H1 (cell line): ENCODE results near the gene ARHGEF26. TPM values are rescaled to one million over a fixed set of nuclear protein-coding genes. Genes with fewer than 3 reads are reported as not detected.

Source experiments
- CTCF ChIA-PET: fragments of 300-600 bp; sonication (Branson Sonifier 250); formaldehyde crosslinking; loops from one replicate; lab custom pipeline; 2021; ENCODE audit not compliant: partially characterized antibody; lab: Charles Lee
- POLR2A ChIA-PET: fragments of 300-600 bp; sonication (Branson Sonifier 250); formaldehyde crosslinking; loops from one replicate; lab custom pipeline; 2021; ENCODE audit warnings: inconsistent platforms; ENCODE audit not compliant: partially characterized antibody; lab: Charles Lee
- DNase-seq, 2 experiments: peaks; one replicate each; pipeline versions ENCODE4 v3.0.0 to v3.0.0-alpha.2; 2010 to 2022; ENCODE audit warnings: low spot score in 2 of 2, low read depth in 1 of 2, mixed read lengths in 1 of 2
- FAIRE-seq: peaks from 2 replicates; lab custom pipeline; 2011; peaks lifted over from hg19 to GRCh38; lab: Jason Lieb, UNC
- H2AFZ ChIP-seq: 2 replicates; pipeline ENCODE4 v1.8.1; 2012; ENCODE audit warnings: low read length, inconsistent platforms
- H2AK5ac ChIP-seq: 2 replicates; pipeline ENCODE4 v1.6.1; 2013; ENCODE audit warnings: low read depth, low read length
- H2BK120ac ChIP-seq: replicated peaks from 2 replicates; pipeline ENCODE3; 2013; ENCODE audit warnings: low read depth, low read length, inconsistent platforms
- H2BK12ac ChIP-seq: 2 replicates; pipeline ENCODE4 v1.6.1; 2013; ENCODE audit warnings: low read depth, low read length
- H2BK15ac ChIP-seq: 2 replicates; pipeline ENCODE4 v1.6.1; 2013; ENCODE audit warnings: low read length
- H2BK20ac ChIP-seq: 2 replicates; pipeline ENCODE4 v1.6.1; 2013; ENCODE audit warnings: low read length
- H2BK5ac ChIP-seq: 2 replicates; pipeline ENCODE4 v1.6.1; 2013; ENCODE audit warnings: low read depth, low read length
- H3K14ac ChIP-seq: 2 replicates; pipeline ENCODE4 v1.6.1; 2013; ENCODE audit warnings: inconsistent platforms; ENCODE audit not compliant: insufficient read length
- H3K18ac ChIP-seq: 2 replicates; pipeline ENCODE4 v1.6.1; 2013; ENCODE audit warnings: low read length; ENCODE audit errors: extremely low read depth
- H3K23ac ChIP-seq: 2 replicates; pipeline ENCODE4 v1.6.1; 2013; ENCODE audit warnings: inconsistent platforms; ENCODE audit not compliant: insufficient read length
- H3K23me2 ChIP-seq: 2 replicates; pipeline ENCODE4 v1.6.1; 2013; ENCODE audit warnings: low read depth, low read length
- H3K27ac ChIP-seq: 2 replicates; pipeline ENCODE4 v1.6.1; 2011; ENCODE audit warnings: low read depth, low read length, inconsistent platforms
- H3K27me3 ChIP-seq, 4 experiments: replicated peaks in 1 of 4; 1 replicate in 1 of 4; 2 replicates in 3 of 4; pipeline versions ENCODE4 v1.6.1 to v1.8.1; 2011 to 2013; ENCODE audit warnings: low read length in 3 of 4, mild to moderate bottlenecking in 3 of 4, inconsistent platforms in 2 of 4, mixed read lengths in 2 of 4, moderate library complexity in 1 of 4; ENCODE audit not compliant: control insufficient read depth in 3 of 4, insufficient read depth in 3 of 4; ENCODE audit errors: extremely low read depth in 1 of 4
- H3K36me3 ChIP-seq, 4 experiments: 2 replicates each; pipeline versions ENCODE4 v1.6.1 to v1.8.1; 2011 to 2013; ENCODE audit warnings: mild to moderate bottlenecking in 4 of 4, low read length in 3 of 4, moderate library complexity in 2 of 4, control low read depth in 1 of 4, inconsistent platforms in 1 of 4; ENCODE audit not compliant: insufficient read depth in 4 of 4, control insufficient read depth in 2 of 4
- H3K4ac ChIP-seq: replicated peaks from 2 replicates; pipeline ENCODE3; 2013; ENCODE audit warnings: low read length, low read depth, mixed read lengths, inconsistent platforms; ENCODE audit not compliant: insufficient read length
- H3K4me1 ChIP-seq, 4 experiments: replicated peaks in 1 of 4; 1 replicate in 1 of 4; 2 replicates in 3 of 4; pipeline versions ENCODE4 v1.6.1 to v1.8.1; 2011 to 2013; ENCODE audit warnings: low read length in 3 of 4, inconsistent platforms in 2 of 4, mixed read lengths in 1 of 4; ENCODE audit not compliant: insufficient read depth in 4 of 4, control insufficient read depth in 3 of 4
- H3K4me2 ChIP-seq, 2 experiments: 2 replicates each; pipeline versions ENCODE4 v1.6.1 to v1.8.1; 2011 to 2013; ENCODE audit warnings: low read depth in 2 of 2, low read length in 2 of 2, control low read depth in 1 of 2, inconsistent platforms in 1 of 2, mild to moderate bottlenecking in 1 of 2; ENCODE audit not compliant: insufficient read depth in 1 of 2
- H3K4me3 ChIP-seq, 4 experiments: fragments of 200-600, 300-600 bp in 1 of 4; sonication (generic), shearing (Covaris generic), sonication (Bioruptor Twin) in 1 of 4; 2 replicates each; pipeline versions ENCODE4 v1.5.1 to v1.8.1; 2011 to 2016; ENCODE audit warnings: low read length in 4 of 4, low read depth in 3 of 4, control low read depth in 2 of 4, inconsistent platforms in 2 of 4, mild to moderate bottlenecking in 2 of 4, mixed read lengths in 1 of 4, moderate library complexity in 1 of 4; ENCODE audit not compliant: insufficient read depth in 2 of 4; ENCODE audit errors: extremely low read depth in 1 of 4
- H3K56ac ChIP-seq: replicated peaks from 2 replicates; pipeline ENCODE3; 2013; ENCODE audit warnings: low read depth, mild to moderate bottlenecking, mixed read lengths, low read length, inconsistent platforms; ENCODE audit not compliant: insufficient read length
- H3K79me1 ChIP-seq: 2 replicates; pipeline ENCODE4 v1.6.1; 2013; ENCODE audit warnings: low read depth, low read length, control low read depth
- H3K79me2 ChIP-seq, 2 experiments: 2 replicates each; pipeline versions ENCODE4 v1.6.1 to v1.8.1; 2012 to 2013; ENCODE audit warnings: low read length in 2 of 2, mild to moderate bottlenecking in 2 of 2, inconsistent platforms in 1 of 2; ENCODE audit not compliant: insufficient read depth in 2 of 2, control insufficient read depth in 1 of 2
- H3K9ac ChIP-seq, 4 experiments: replicated peaks in 1 of 4; 1 replicate in 1 of 4; 2 replicates in 3 of 4; pipeline versions ENCODE4 v1.6.1 to v1.8.1; 2011 to 2013; ENCODE audit warnings: low read depth in 3 of 4, low read length in 3 of 4, control low read depth in 2 of 4, mild to moderate bottlenecking in 2 of 4, moderate library complexity in 2 of 4, inconsistent platforms in 1 of 4; ENCODE audit errors: extremely low read depth in 1 of 4
- H3K9me3 ChIP-seq, 2 experiments: 2 replicates each; pipeline versions ENCODE4 v1.6.1 to v1.8.1; 2012 to 2013; ENCODE audit warnings: mild to moderate bottlenecking in 2 of 2, moderate library complexity in 2 of 2, control low read depth in 1 of 2, inconsistent platforms in 1 of 2, low read depth in 1 of 2, low read length in 1 of 2, mixed read lengths in 1 of 2; ENCODE audit not compliant: insufficient read depth in 2 of 2
- H4K20me1 ChIP-seq, 2 experiments: replicated peaks in 1 of 2; 2 replicates each; pipeline versions ENCODE3 to v1.8.1; 2011 to 2013; ENCODE audit warnings: inconsistent platforms in 2 of 2, low read length in 2 of 2, mild to moderate bottlenecking in 1 of 2; ENCODE audit not compliant: insufficient read depth in 2 of 2, control insufficient read depth in 1 of 2
- H4K5ac ChIP-seq: 2 replicates; pipeline ENCODE4 v1.6.1; 2013; ENCODE audit warnings: low read length, low read depth, mixed read lengths, inconsistent platforms; ENCODE audit not compliant: insufficient read length
- H4K8ac ChIP-seq: 2 replicates; pipeline ENCODE4 v1.8.0; 2013; ENCODE audit warnings: mild to moderate bottlenecking, moderate library complexity, low read length, inconsistent platforms; ENCODE audit not compliant: insufficient read depth; ENCODE audit errors: extremely low read depth
- H4K91ac ChIP-seq: replicated peaks from 2 replicates; pipeline ENCODE3; 2013; ENCODE audit warnings: low read length, mixed read lengths, inconsistent platforms; ENCODE audit not compliant: insufficient read length
- ATF3 ChIP-seq: IDR thresholded peaks from 2 replicates; pipeline ENCODE4 v1.6.1; 2011; ENCODE audit warnings: low read depth, mild to moderate bottlenecking, low read length; ENCODE audit not compliant: insufficient read depth
- CBX5 ChIP-seq: fragments of 300-800, 300-1000 bp; sonication (generic); IDR thresholded peaks from 2 replicates; pipeline ENCODE4 v1.7.1; 2016; ENCODE audit warnings: antibody characterized with exemption, low read length, low read depth
- CTBP2 ChIP-seq: IDR thresholded peaks from 2 replicates; pipeline ENCODE4 v1.7.0; 2011; ENCODE audit warnings: borderline replicate concordance, mild to moderate bottlenecking, moderate library complexity, mixed read lengths, low read length; ENCODE audit not compliant: insufficient read depth, insufficient read length
- EZH2 ChIP-seq: fragments of 200-600 bp; sonication (generic); IDR thresholded peaks from 2 replicates; pipeline ENCODE4 v1.7.1; 2012; ENCODE audit warnings: low read depth, mild to moderate bottlenecking, moderate library complexity, low read length, inconsistent platforms; ENCODE audit not compliant: severe bottlenecking
- FOSL1 ChIP-seq: IDR thresholded peaks from 2 replicates; pipeline ENCODE4 v1.6.1; 2011; ENCODE audit warnings: mild to moderate bottlenecking, low read depth, low read length, moderate library complexity; ENCODE audit not compliant: insufficient read depth
- GABPA ChIP-seq: IDR thresholded peaks from 2 replicates; pipeline ENCODE4 v1.6.1; 2011; ENCODE audit warnings: mild to moderate bottlenecking, low read length, moderate library complexity, borderline replicate concordance; ENCODE audit not compliant: insufficient read depth
- HDAC6 ChIP-seq: IDR thresholded peaks from one replicate; pipeline ENCODE4 v1.7.1; 2012; ENCODE audit warnings: low read depth, mild to moderate bottlenecking, inconsistent platforms, low read length, moderate library complexity
- MAFK ChIP-seq: IDR thresholded peaks from 2 replicates; pipeline ENCODE4 v1.6.1; 2012; ENCODE audit warnings: low read depth, mild to moderate bottlenecking, improper control_type of control experiment, low read length
- PHF8 ChIP-seq: fragments of 200-600 bp; sonication (generic); conservative IDR thresholded peaks from 2 replicates; pipeline ENCODE4 v1.7.1; 2012; ENCODE audit warnings: low read depth, mild to moderate bottlenecking, inconsistent platforms, low read length, moderate library complexity
- POLR2AphosphoS5 ChIP-seq: IDR thresholded peaks from 2 replicates; pipeline ENCODE4 v1.6.1; 2011; ENCODE audit warnings: low read depth, low read length
- RBBP5 ChIP-seq: IDR thresholded peaks from 2 replicates; pipeline ENCODE4 v1.7.1; 2012; ENCODE audit warnings: low read depth, mild to moderate bottlenecking, inconsistent platforms, low read length, moderate library complexity, borderline replicate concordance
- RXRA ChIP-seq: IDR thresholded peaks from 2 replicates; pipeline ENCODE4 v1.6.1; 2011; ENCODE audit warnings: low read depth, mild to moderate bottlenecking, low read length, moderate library complexity; ENCODE audit not compliant: insufficient read depth
- SIRT6 ChIP-seq: IDR thresholded peaks from one replicate; pipeline ENCODE4 v1.7.1; 2012; ENCODE audit warnings: low read length, inconsistent platforms
- TCF12 ChIP-seq: IDR thresholded peaks from 2 replicates; pipeline ENCODE4 v1.6.1; 2011; ENCODE audit warnings: low read depth, mild to moderate bottlenecking, low read length
- WGBS, 2 experiments: shearing (Covaris generic) in 1 of 2; methylation state at CpG; one replicate each; pipeline versions ENCODE4 v1.1.6 to v1.1.7; 2013 to 2015; ENCODE audit warnings: low lambda C conversion rate in 2 of 2, mixed read lengths in 2 of 2, inconsistent platforms in 1 of 2, low coverage in 1 of 2, missing lambda C conversion rate in 1 of 2; ENCODE audit not compliant: insufficient replicate concordance in 2 of 2, insufficient coverage in 1 of 2, insufficient read length in 1 of 2; ENCODE audit errors: extremely low coverage in 1 of 2, missing lambda C conversion rate in 1 of 2; 5-methylcytosine and 5-hydroxymethylcytosine counted together
- polyA plus RNA-seq, 7 experiments: library from polyadenylated mRNA; depleted of rRNA in 3 of 7; stranded (reverse) in 5 of 7; unstranded in 2 of 7; fragments of >200 nt in 5 of 7; fragments of 200-250 nt in 2 of 7; gene quantifications; 1 replicate in 5 of 7; 2 replicates in 1 of 7; 4 replicates in 1 of 7; pipeline versions ENCODE4 v1.2.1 to v1.2.3, GENCODE V29; 2011 to 2013; ENCODE audit warnings: missing spikeins in 2 of 7, mixed read lengths in 2 of 7
- total RNA-seq: library from RNA; stranded (reverse); fragmentation: NEBNext Ultra II Directional; extraction: Animal tissue kit (Norgen Biotek cat#: 25700); gene quantifications from 2 replicates; pipeline ENCODE4 v1.2.1, GENCODE V29; 2021

Gene ARHGEF26
- total and polyA plus RNA-seq, 2 of the 8 experiments (the other 6 are each of a cell fraction or from before 2014, with no cell fraction given), result 3.1 to 15.6 TPM

- Histone ChIP-seq H2BK20ac (no peak overlapping the region), H4K5ac (no peak overlapping the region), H3K14ac (no peak overlapping the region), H3K4ac (no peak overlapping the region), H2BK15ac (no peak overlapping the region), H3K56ac (no peak overlapping the region), H4K20me1 (peaks cover 0 to 1% of the 10 kb centered on the region in 2 experiments), H2AFZ (no peak overlapping the region), H3K4me1 (no peaks in the 10 kb centered on the region), H4K8ac (no peak overlapping the region), H3K4me3 (no peak overlapping the region), H3K27ac (no peak overlapping the region), H2BK5ac (no peak overlapping the region), H3K79me1 (no peaks in the 10 kb centered on the region)
- whole genome bisulfite sequencing, 2 experiments, result 84% methylated on average over 2 of the region's 2 CpGs; no CpG with 5 or more reads in 1 of the 2 experiments
- CTCF ChIA-PET, result interaction anchor here (1.0 kb wide), 1 partner anchor 20 kb away, joined by 3 read pairs; no protein-coding TSS in a partner anchor
- no peak for FAIRE-seq
- no peak for TF ChIP-seq CTBP2
- no peak for TF ChIP-seq HDAC6
- no peak for TF ChIP-seq EZH2
- TF ChIP-seq RXRA, result no peak
- TF ChIP-seq FOSL1, result no peak
- TF ChIP-seq ATF3, result no peak
- TF ChIP-seq GABPA, result no peak
- no peak for TF ChIP-seq TCF12
- no peak for TF ChIP-seq POLR2AphosphoS5
- TF ChIP-seq PHF8, result no peak
- TF ChIP-seq CBX5, result no peak
- no peak for TF ChIP-seq MAFK
- TF ChIP-seq RBBP5, result no peak
- TF ChIP-seq SIRT6, result no peak
- TF ChIP-seq, all 59 proteins: peak for 0
- Histone ChIP-seq H3K9ac (no peak overlapping the region), H3K18ac (no peak overlapping the region), H3K36me3 (peaks cover 10 to 94% (median 35%) of the 10 kb centered on the region in 4 experiments), H3K4me2 (no peak overlapping the region), H2BK120ac (no peak overlapping the region), H4K91ac (no peak overlapping the region), H3K79me2 (peaks cover 0 to 10% of the 10 kb centered on the region in 2 experiments; a peak in 1 of 4 replicates), H3K27me3 (no peaks in the 10 kb centered on the region), H3K9me3 (no peaks in the 10 kb centered on the region), H2AK5ac (no peak overlapping the region), H3K23me2 (no peaks in the 10 kb centered on the region), H2BK12ac (no peak overlapping the region), H3K23ac (no peak overlapping the region)
- no peak for DNase-seq
- POLR2A ChIA-PET, result interaction anchor here (0.7 kb wide), 1 partner anchor 26 kb away, joined by 3 read pairs; no protein-coding TSS in a partner anchor
Measured at GRCh38 chr3:154274348-154274747, 153.2 kb downstream of the ARHGEF26 start.
